OCI-LY3 (cell line): ENCODE results near the gene KCNJ12.

Experiments used
- H2AFZ ChIP-seq: fragments of 200-600, 300-600 bp; shearing (Covaris generic); 2 replicates; pipeline ENCODE4 v1.6.0; 2014; ENCODE audit warnings: antibody characterized with exemption, low read depth, low read length
- H3K27ac ChIP-seq: fragments of 200-600, 300-600 bp; sonication (generic); 2 replicates; pipeline ENCODE4 v1.5.1; 2014; ENCODE audit warnings: mild to moderate bottlenecking, low read length, moderate library complexity, mixed read lengths
- H3K27me3 ChIP-seq: fragments of 200-600, 300-600 bp; sonication (generic); 2 replicates; pipeline ENCODE4 v1.6.1; 2014; ENCODE audit warnings: low read depth, low read length, mixed read lengths
- H3K36me3 ChIP-seq: fragments of 200-600, 300-600 bp; sonication (generic); replicated peaks from 2 replicates; pipeline ENCODE3; 2014; ENCODE audit warnings: low read depth, low read length, mixed read lengths
- H3K4me1 ChIP-seq: fragments of 300-600, 200-600 bp; sonication (generic); 2 replicates; pipeline ENCODE4 v1.6.1; 2014; ENCODE audit warnings: low read length, mixed read lengths
- H3K4me2 ChIP-seq: fragments of 200-600, 300-600 bp; sonication (generic); 2 replicates; pipeline ENCODE4 v1.6.1; 2014; ENCODE audit warnings: low read length, mixed read lengths
- H3K4me3 ChIP-seq: fragments of 300-600, 200-600 bp; sonication (generic); 2 replicates; pipeline ENCODE4 v1.5.1; 2014; ENCODE audit warnings: antibody characterized with exemption, mild to moderate bottlenecking, low read length, moderate library complexity
- H3K79me2 ChIP-seq: fragments of 300-600, 200-600 bp; shearing (Covaris generic); 2 replicates; pipeline ENCODE4 v1.6.1; 2014; ENCODE audit warnings: mild to moderate bottlenecking, low read length, mixed read lengths
- H3K9ac ChIP-seq: fragments of 300-600, 200-600 bp; shearing (Covaris generic); 2 replicates; pipeline ENCODE4 v1.6.0; 2014; ENCODE audit warnings: mild to moderate bottlenecking, low read length, moderate library complexity
- H3K9me3 ChIP-seq: fragments of 200-600, 300-600 bp; shearing (Covaris generic); 2 replicates; pipeline ENCODE4 v1.6.1; 2014; ENCODE audit warnings: low read length, mixed read lengths; ENCODE audit not compliant: insufficient read depth
- H4K20me1 ChIP-seq: fragments of 200-600, 300-600 bp; sonication (generic); 2 replicates; pipeline ENCODE4 v1.6.1; 2016; ENCODE audit warnings: low read length, mixed read lengths; ENCODE audit not compliant: insufficient read depth
- EZH2phosphoT487 ChIP-seq: fragments of 200-600 bp; shearing (Covaris generic); IDR thresholded peaks from 2 replicates; pipeline ENCODE4 v1.6.1; 2018; ENCODE audit warnings: antibody characterized with exemption, mixed run types, low read depth
- TF ChIP-seq, protein P1 (sequence below): fragments of 200-600, 300-600 bp; sonication (generic); IDR thresholded peaks from 2 replicates; pipeline ENCODE4 v1.5.1; 2014; ENCODE audit warnings: antibody characterized with exemption, low read length, low read depth

Gene KCNJ12

GRCh38 chr17:21357696-21358656 is 18.2 kb upstream of the KCNJ12 start:
- H3K9ac ChIP-seq = no peak overlapping the region
- H3K79me2 ChIP-seq = no peaks in the 10 kb centered on the region
- H4K20me1 ChIP-seq = no peaks in the 10 kb centered on the region
- H2AFZ ChIP-seq = no peak overlapping the region
- H3K27ac ChIP-seq = no peak overlapping the region
- no peaks in the 10 kb centered on the region for H3K36me3 ChIP-seq
- H3K4me3 ChIP-seq = no peak overlapping the region
- H3K4me1 ChIP-seq = no peaks in the 10 kb centered on the region
- no peaks in the 10 kb centered on the region for H3K9me3 ChIP-seq
- TF ChIP-seq EZH2phosphoT487 = no peak
- TF ChIP-seq, protein P1, sequence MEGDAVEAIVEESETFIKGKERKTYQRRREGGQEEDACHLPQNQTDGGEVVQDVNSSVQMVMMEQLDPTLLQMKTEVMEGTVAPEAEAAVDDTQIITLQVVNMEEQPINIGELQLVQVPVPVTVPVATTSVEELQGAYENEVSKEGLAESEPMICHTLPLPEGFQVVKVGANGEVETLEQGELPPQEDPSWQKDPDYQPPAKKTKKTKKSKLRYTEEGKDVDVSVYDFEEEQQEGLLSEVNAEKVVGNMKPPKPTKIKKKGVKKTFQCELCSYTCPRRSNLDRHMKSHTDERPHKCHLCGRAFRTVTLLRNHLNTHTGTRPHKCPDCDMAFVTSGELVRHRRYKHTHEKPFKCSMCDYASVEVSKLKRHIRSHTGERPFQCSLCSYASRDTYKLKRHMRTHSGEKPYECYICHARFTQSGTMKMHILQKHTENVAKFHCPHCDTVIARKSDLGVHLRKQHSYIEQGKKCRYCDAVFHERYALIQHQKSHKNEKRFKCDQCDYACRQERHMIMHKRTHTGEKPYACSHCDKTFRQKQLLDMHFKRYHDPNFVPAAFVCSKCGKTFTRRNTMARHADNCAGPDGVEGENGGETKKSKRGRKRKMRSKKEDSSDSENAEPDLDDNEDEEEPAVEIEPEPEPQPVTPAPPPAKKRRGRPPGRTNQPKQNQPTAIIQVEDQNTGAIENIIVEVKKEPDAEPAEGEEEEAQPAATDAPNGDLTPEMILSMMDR = no peak
- H3K27me3 ChIP-seq = no peaks in the 10 kb centered on the region
- no peak overlapping the region for H3K4me2 ChIP-seq

DNA sequence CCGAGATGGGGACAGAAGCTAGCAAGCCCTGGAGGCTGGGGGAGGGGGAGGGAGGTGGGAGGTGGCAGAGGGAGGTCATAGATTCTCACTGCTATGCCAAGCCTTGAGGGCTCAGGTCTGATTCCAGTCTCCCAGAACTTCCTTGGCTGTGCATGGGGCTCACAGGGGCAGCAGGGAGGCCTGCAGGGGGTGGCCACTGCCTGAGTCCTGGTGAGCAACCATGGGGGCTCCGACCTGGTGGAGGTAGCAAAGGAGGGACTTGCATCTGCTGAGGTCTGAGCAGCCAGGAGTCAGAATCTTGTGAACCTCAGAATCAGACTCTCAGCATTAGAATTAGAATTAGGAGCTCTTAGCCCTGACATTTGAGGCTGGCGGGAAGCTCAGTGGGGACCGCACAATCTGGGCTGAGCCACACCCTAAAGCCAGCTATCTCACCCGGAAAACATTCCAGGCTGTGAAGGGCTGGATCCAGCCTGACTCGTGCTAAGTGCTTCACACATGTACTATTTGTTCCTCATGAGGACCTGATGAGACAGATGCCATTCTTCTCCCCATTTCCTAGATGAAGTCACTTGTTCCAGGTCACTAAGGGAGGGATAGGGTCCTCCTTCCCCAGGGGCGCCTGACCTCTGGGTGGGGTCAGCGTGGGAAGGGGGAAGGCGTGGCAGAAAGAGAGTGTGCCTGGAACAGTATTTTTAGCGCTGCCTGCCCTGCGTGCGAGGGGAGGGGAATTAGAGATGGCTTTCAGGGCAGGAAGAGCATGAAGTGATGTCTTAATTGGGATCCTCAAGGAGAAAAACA is 17.3 kb upstream of the KCNJ12 start:
- Histone ChIP-seq H3K4me1 (no peaks in the 10 kb centered on the region), H3K9me3 (no peaks in the 10 kb centered on the region), H4K20me1 (no peaks in the 10 kb centered on the region), H2AFZ (no peak overlapping the region), H3K36me3 (no peaks in the 10 kb centered on the region), H3K4me3 (no peak overlapping the region), H3K79me2 (no peaks in the 10 kb centered on the region), H3K27ac (no peak overlapping the region), H3K9ac (no peak overlapping the region), H3K4me2 (no peak overlapping the region), H3K27me3 (no peaks in the 10 kb centered on the region)
- no peak for TF ChIP-seq EZH2phosphoT487
- TF ChIP-seq, protein P1 = no peak

- Histone ChIP-seq H3K9me3 (no peaks in the 10 kb centered on the region), H3K79me2 (no peaks in the 10 kb centered on the region), H3K4me3 (no peak overlapping the region), H3K4me2 (no peak overlapping the region), H2AFZ (no peak overlapping the region), H3K9ac (no peak overlapping the region), H3K27me3 (no peaks in the 10 kb centered on the region), H3K4me1 (no peaks in the 10 kb centered on the region), H3K27ac (no peak overlapping the region), H3K36me3 (no peaks in the 10 kb centered on the region), H4K20me1 (no peaks in the 10 kb centered on the region)
- TF ChIP-seq EZH2phosphoT487 = no peak
- TF ChIP-seq, protein P1 = no peak
Measured at GRCh38 chr17:21359483-21359840, 16.7 kb upstream of the KCNJ12 start.

DNA sequence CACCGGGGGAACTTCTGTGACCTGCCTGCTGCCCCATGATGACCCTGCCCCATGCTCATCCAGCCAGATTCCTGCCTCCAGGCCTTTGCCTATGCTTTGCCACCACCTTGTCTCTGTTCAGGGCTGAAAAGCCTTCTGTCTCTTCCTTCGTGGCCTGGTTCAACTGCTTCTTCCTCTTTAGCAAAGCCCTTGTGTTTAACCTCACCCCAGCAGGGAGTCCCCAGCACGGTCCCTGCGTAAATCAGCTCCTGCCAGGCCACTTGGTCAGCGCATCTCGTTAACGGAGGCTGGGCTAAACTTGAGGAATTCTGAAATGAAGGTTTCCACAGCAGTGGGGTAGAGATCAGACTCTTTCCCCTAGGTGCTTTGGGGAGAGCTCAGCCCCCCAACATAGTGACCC is 16.1 kb upstream of the KCNJ12 start:
- Histone ChIP-seq H2AFZ (no peak overlapping the region), H3K4me3 (no peak overlapping the region), H3K36me3 (no peaks in the 10 kb centered on the region), H4K20me1 (no peaks in the 10 kb centered on the region), H3K9me3 (no peaks in the 10 kb centered on the region), H3K9ac (no peak overlapping the region), H3K79me2 (no peaks in the 10 kb centered on the region), H3K4me1 (no peaks in the 10 kb centered on the region), H3K27me3 (no peaks in the 10 kb centered on the region), H3K4me2 (no peak overlapping the region), H3K27ac (no peak overlapping the region)
- TF ChIP-seq EZH2phosphoT487 = no peak
- TF ChIP-seq, protein P1 = no peak
